Naive thymus-derived CD4-positive, alpha-beta T cell (primary cell): ENCODE data around the gene RELT. TPM values are rescaled to one million over a fixed set of nuclear protein-coding genes. Genes with fewer than 3 reads are reported as not detected.

Experiments
- ATAC-seq: fragments of 150-1000 bp; cut with Tn5 transposase; 2 replicates; pipeline ENCODE4 v1.10.0; 2021; ENCODE audit warnings: mild to moderate bottlenecking, moderate library complexity
- CTCF ChIA-PET: fragments of 350-600 bp; sonication (Branson Sonifier 250); formaldehyde crosslinking; loops from one replicate; lab custom pipeline; 2021; ENCODE audit warnings: antibody characterized with exemption; lab: Charles Lee
- POLR2A ChIA-PET: fragments of 350-600 bp; sonication (Branson Sonifier 250); formaldehyde crosslinking; loops from one replicate; lab custom pipeline; 2021; ENCODE audit warnings: antibody characterized with exemption, inconsistent platforms; lab: Charles Lee
- DNase-seq, 9 donors: peaks; one replicate each; pipeline versions ENCODE4 v3.0.0 to v3.0.0-alpha.2; 2020 to 2022; ENCODE audit warnings: mixed read lengths in 1 of 9
- H3K27ac ChIP-seq: one replicate; pipeline ENCODE4 v1.7.0; 2013; ENCODE audit warnings: mild to moderate bottlenecking, low read depth, low read length, moderate library complexity
- H3K27me3 ChIP-seq, 2 donors: one replicate each; pipeline ENCODE4 v1.7.0; 2013; ENCODE audit warnings: low read length in 2 of 2, mild to moderate bottlenecking in 2 of 2, moderate library complexity in 2 of 2; ENCODE audit not compliant: control insufficient read depth in 2 of 2, insufficient read depth in 2 of 2
- H3K36me3 ChIP-seq, 3 experiments: 1 replicate in 2 of 3; 2 replicates in 1 of 3; pipeline ENCODE4 v1.7.0; 2013; ENCODE audit warnings: low read length in 3 of 3, mild to moderate bottlenecking in 3 of 3, moderate library complexity in 1 of 3; ENCODE audit not compliant: insufficient read depth in 3 of 3, control insufficient read depth in 2 of 3
- H3K4me1 ChIP-seq, 2 donors: one replicate each; pipeline ENCODE4 v1.7.0; 2013; ENCODE audit warnings: low read length in 2 of 2, mild to moderate bottlenecking in 2 of 2, moderate library complexity in 1 of 2; ENCODE audit not compliant: control insufficient read depth in 2 of 2, insufficient read depth in 2 of 2
- H3K4me3 ChIP-seq: 2 replicates; pipeline ENCODE4 v1.7.0; 2013; ENCODE audit warnings: mild to moderate bottlenecking, low read length
- H3K9me3 ChIP-seq, 3 experiments: 1 replicate in 2 of 3; 2 replicates in 1 of 3; pipeline ENCODE4 v1.7.0; 2013; ENCODE audit warnings: low read length in 3 of 3; ENCODE audit not compliant: control insufficient read depth in 2 of 3
- H3K27ac Mint-ChIP-seq, 9 donors: one replicate each; pipeline ENCODE4 v1.8.0; 2020 to 2022; ENCODE audit warnings: mixed read lengths in 9 of 9, mild to moderate bottlenecking in 8 of 9, moderate library complexity in 5 of 9, inconsistent platforms in 2 of 9
- H3K27me3 Mint-ChIP-seq, 5 donors: one replicate each; pipeline ENCODE4 v1.8.0; 2021 to 2022; ENCODE audit warnings: mixed read lengths in 5 of 5, mild to moderate bottlenecking in 1 of 5
- H3K36me3 Mint-ChIP-seq, 5 donors: one replicate each; pipeline ENCODE4 v1.8.0; 2020 to 2022; ENCODE audit warnings: mixed read lengths in 5 of 5, mild to moderate bottlenecking in 3 of 5, inconsistent platforms in 1 of 5
- H3K4me1 Mint-ChIP-seq, 7 donors: one replicate each; pipeline ENCODE4 v1.8.0; 2020 to 2022; ENCODE audit warnings: mixed read lengths in 7 of 7, mild to moderate bottlenecking in 3 of 7, inconsistent platforms in 1 of 7
- H3K4me3 Mint-ChIP-seq, 10 donors: one replicate each; pipeline ENCODE4 v1.8.0; 2020 to 2022; ENCODE audit warnings: mild to moderate bottlenecking in 10 of 10, mixed read lengths in 10 of 10, moderate library complexity in 6 of 10, inconsistent platforms in 2 of 10
- H3K9me3 Mint-ChIP-seq, 11 donors: one replicate each; pipeline ENCODE4 v1.8.0; 2020 to 2022; ENCODE audit warnings: mixed read lengths in 11 of 11, mild to moderate bottlenecking in 4 of 11, inconsistent platforms in 1 of 11, moderate library complexity in 1 of 11
- intact Hi-C, 2 donors: fragments of 100-400 bp; cut with micrococcal nuclease; formaldehyde crosslinking; loops; one replicate each; pipeline ENCODE4 v1.15.1; 2023
- polyA plus RNA-seq, 2 donors: library from polyadenylated mRNA; unstranded; fragments of 300-500 nt; fragmentation: Illumina TruSeq; gene quantifications; one replicate each; pipeline ENCODE4 v1.2.3, GENCODE V29; 2021
- total RNA-seq, 6 experiments: library from RNA in 5 of 6; stranded (reverse) in 5 of 6; gene quantifications; 1 replicate in 5 of 6; 2 replicates in 1 of 6; pipeline ENCODE4 v1.2.3 and lab custom pipeline; 2021 to 2026

RELT gene
- total and polyA plus RNA-seq, 7 experiments from 2014 or later: 2.0 to 275 (median 12.0) TPM

DNA sequence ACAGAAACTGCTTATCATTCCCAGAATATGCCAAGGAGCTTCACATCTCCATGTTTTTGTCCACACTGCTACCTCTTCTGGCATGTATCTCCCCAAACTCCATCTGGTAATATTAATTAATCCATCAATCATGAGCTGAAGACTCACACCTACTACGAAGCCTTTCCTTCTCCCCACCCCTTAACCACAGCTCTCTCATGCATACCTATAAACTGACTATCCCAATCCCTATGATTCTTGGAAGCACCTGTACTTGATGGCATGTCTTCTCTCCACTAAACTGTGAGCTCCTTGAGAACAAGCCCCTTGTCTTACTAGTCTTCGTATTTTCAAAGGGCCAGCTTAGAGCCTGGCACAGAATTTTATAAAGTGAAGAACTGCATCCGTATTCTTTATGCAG lies 47.3 kb downstream of the RELT start:
- Mint-ChIP-seq H3K4me1 (peaks cover 0 to 11% (median 0%) of the 10 kb centered on the region in 7 donors), H3K9me3 (no peaks in the 10 kb centered on the region), H3K36me3 (peaks cover 0 to 25% (median 13%) of the 10 kb centered on the region in 5 donors), H3K27ac (peak overlapping the region in 2 of 9 donors; percentile 0), H3K4me3 (no peak overlapping the region), H3K27me3 (no peaks in the 10 kb centered on the region)
- intact Hi-C loops: no loop called here
- Histone ChIP-seq H3K36me3 (peaks cover 0 to 15% (median 0%) of the 10 kb centered on the region in 3 experiments), H3K27me3 (no peaks in the 10 kb centered on the region), H3K27ac (no peak overlapping the region), H3K4me3 (no peak overlapping the region), H3K9me3 (no peaks in the 10 kb centered on the region), H3K4me1 (no peaks in the 10 kb centered on the region)
- DNase-seq (no peak), ATAC-seq (no peak)
- POLR2A ChIA-PET: interaction anchor here (0.8 kb wide), 1 partner anchor 13 kb away, joined by 3 read pairs; no protein-coding TSS in a partner anchor
- CTCF ChIA-PET: interaction anchor here (0.5 to 0.7 kb wide), 3 partner anchors 10 to 589 kb away, joined by 3 read pairs; no protein-coding TSS in a partner anchor

GRCh38 chr11:73425108-73425507 lies 48.9 kb downstream of the RELT start:
- H3K4me1 ChIP-seq: no peaks in the 10 kb centered on the region
- Mint-ChIP-seq H3K4me1 (peaks cover 0 to 15% (median 0%) of the 10 kb centered on the region in 7 donors), H3K36me3 (peaks cover 4 to 20% (median 5%) of the 10 kb centered on the region in 5 donors), H3K9me3 (no peaks in the 10 kb centered on the region), H3K4me3 (no peak overlapping the region), H3K27ac (no peak overlapping the region), H3K27me3 (no peaks in the 10 kb centered on the region)
- ATAC-seq (peak; percentile 75), DNase-seq (no peak)
- H3K9me3 ChIP-seq: no peaks in the 10 kb centered on the region
- peaks cover 0 to 3% (median 0%) of the 10 kb centered on the region in 3 experiments for H3K36me3 ChIP-seq
- ChIA-PET POLR2A (no interaction called here), CTCF (interaction anchor here (0.9 kb wide), 1 partner anchor 74 kb away, joined by 3 read pairs; no protein-coding TSS in a partner anchor)
- no peak overlapping the region for H3K27ac ChIP-seq
- no peak overlapping the region for H3K4me3 ChIP-seq
- no peaks in the 10 kb centered on the region for H3K27me3 ChIP-seq
- intact Hi-C loops: no loop called here

DNA sequence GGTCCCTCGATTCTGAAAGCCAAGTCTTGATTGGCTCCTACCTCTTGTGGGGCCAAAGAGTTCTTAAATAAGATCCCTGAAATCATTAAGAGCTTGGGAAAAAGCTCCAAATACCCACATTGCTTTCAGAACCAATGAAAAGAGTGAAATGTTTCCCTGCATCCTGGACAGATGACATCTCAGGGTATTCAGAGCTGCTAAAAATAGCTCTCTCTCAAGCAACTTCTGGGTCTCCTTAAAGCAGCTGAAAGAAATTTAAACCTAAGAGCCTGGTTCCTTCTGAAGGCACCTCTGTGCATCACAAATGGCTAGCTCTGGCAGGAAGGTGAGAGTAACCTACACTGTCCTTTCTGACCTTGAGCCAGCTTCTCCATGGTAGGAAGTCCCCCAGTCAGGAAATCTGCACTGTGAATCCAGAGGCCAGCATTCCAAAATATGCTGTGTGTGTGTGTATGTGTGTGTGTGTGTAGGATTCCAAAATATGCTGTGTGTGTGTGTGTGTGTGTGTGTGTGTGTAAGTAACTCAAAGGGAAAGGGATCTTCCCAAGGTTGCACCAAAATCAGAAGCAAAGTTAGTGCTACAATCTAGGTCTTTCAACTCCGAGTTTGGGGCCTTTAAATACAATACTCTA lies 50.1 kb downstream of the RELT start:
- ATAC-seq (no peak), DNase-seq (no peak)
- Histone ChIP-seq H3K27me3 (no peaks in the 10 kb centered on the region), H3K4me1 (no peaks in the 10 kb centered on the region), H3K27ac (no peak overlapping the region), H3K36me3 (peaks cover 0 to 5% (median 0%) of the 10 kb centered on the region in 3 experiments), H3K9me3 (no peaks in the 10 kb centered on the region), H3K4me3 (no peak overlapping the region)
- Mint-ChIP-seq H3K36me3 (peaks cover 2 to 17% (median 5%) of the 10 kb centered on the region in 5 donors), H3K9me3 (no peaks in the 10 kb centered on the region), H3K27me3 (no peaks in the 10 kb centered on the region), H3K4me3 (no peak overlapping the region), H3K4me1 (peaks cover 0 to 15% (median 0%) of the 10 kb centered on the region in 7 donors), H3K27ac (no peak overlapping the region)
- intact Hi-C loops: no loop called here
- ChIA-PET CTCF (no interaction called here), POLR2A (no interaction called here)

GRCh38 chr11:73428227-73428626 lies 52.0 kb downstream of the RELT start:
- intact Hi-C loops: no loop called here
- H3K36me3 ChIP-seq: peaks cover 0 to 5% (median 0%) of the 10 kb centered on the region in 3 experiments
- peaks cover 0 to 15% (median 0%) of the 10 kb centered on the region in 7 donors for H3K4me1 Mint-ChIP-seq
- no peaks in the 10 kb centered on the region for H3K27me3 Mint-ChIP-seq
- no peak overlapping the region for H3K27ac ChIP-seq
- H3K36me3 Mint-ChIP-seq: peaks cover 4 to 17% (median 5%) of the 10 kb centered on the region in 5 donors
- CTCF ChIA-PET: no interaction called here
- DNase-seq (no peak), ATAC-seq (no peak)
- H3K9me3 Mint-ChIP-seq: no peaks in the 10 kb centered on the region
- no peaks in the 10 kb centered on the region for H3K27me3 ChIP-seq
- H3K4me1 ChIP-seq: no peaks in the 10 kb centered on the region
- no peak overlapping the region for H3K4me3 ChIP-seq
- H3K9me3 ChIP-seq: no peaks in the 10 kb centered on the region
- H3K27ac Mint-ChIP-seq: no peak overlapping the region
- H3K4me3 Mint-ChIP-seq: no peak overlapping the region
- POLR2A ChIA-PET: interaction anchor here (0.8 kb wide), 1 partner anchor 239 kb away, joined by 3 read pairs; no protein-coding TSS in a partner anchor

- no peak overlapping the region for H3K27ac ChIP-seq
- ATAC-seq (no peak), DNase-seq (no peak)
- Mint-ChIP-seq H3K4me3 (no peak overlapping the region), H3K9me3 (no peaks in the 10 kb centered on the region), H3K4me1 (peaks cover 0 to 11% (median 0%) of the 10 kb centered on the region in 7 donors), H3K27me3 (no peaks in the 10 kb centered on the region), H3K36me3 (peaks cover 4 to 17% (median 5%) of the 10 kb centered on the region in 5 donors), H3K27ac (no peak overlapping the region)
- ChIA-PET POLR2A (interaction anchor here (0.8 kb wide), 1 partner anchor 238 kb away, joined by 3 read pairs; no protein-coding TSS in a partner anchor), CTCF (interaction anchor here (0.7 kb wide), 1 partner anchor 743 kb away, joined by 3 read pairs; no protein-coding TSS in a partner anchor)
- intact Hi-C loops: no loop called here
- H3K27me3 ChIP-seq: no peaks in the 10 kb centered on the region
- no peak overlapping the region for H3K4me3 ChIP-seq
- peaks cover 0 to 5% (median 0%) of the 10 kb centered on the region in 3 experiments for H3K36me3 ChIP-seq
- H3K4me1 ChIP-seq: no peaks in the 10 kb centered on the region
- no peaks in the 10 kb centered on the region for H3K9me3 ChIP-seq
Measured at GRCh38 chr11:73428699-73429098, 52.5 kb downstream of the RELT start.

DNA sequence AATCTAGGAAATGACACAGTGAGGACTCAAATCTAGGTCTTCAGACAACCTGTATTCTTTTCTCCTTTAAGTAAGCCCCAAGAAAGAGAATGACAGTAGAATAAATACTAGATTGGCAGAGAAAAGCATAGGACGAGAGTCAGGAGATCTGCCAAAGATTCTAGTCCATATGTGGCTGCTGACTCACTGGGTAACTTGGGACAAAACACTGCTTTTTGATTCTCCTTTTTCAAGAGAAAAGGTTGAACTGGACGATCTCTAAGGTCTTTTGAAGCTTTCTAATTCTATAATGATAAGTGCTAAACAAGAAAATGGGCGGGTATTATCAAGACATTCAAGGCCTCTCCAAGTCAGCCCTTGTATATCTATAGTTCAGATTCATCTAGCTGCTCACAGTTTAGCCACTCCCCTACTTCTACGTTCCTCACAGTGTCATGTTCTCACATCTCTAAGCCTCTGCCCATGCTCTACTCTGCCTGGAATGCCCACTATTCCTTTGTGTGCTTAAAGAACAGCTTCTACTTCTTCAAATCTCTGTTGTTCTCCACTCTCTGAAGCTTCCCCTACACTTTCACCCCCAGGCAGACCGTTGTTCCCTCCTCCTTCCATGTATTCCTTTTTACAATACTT lies 53.0 kb downstream of the RELT start:
- H3K27ac Mint-ChIP-seq: no peak overlapping the region
- CTCF ChIA-PET: interaction anchor here (0.6 to 0.7 kb wide), 2 partner anchors 20 to 743 kb away, joined by 3 read pairs; no protein-coding TSS in a partner anchor
- POLR2A ChIA-PET: interaction anchor here (0.8 kb wide), 1 partner anchor 238 kb away, joined by 3 read pairs; no protein-coding TSS in a partner anchor

More for the DNA sequence above, 53.0 kb downstream of the RELT start:
- Histone ChIP-seq H3K27me3 (no peaks in the 10 kb centered on the region), H3K27ac (no peak overlapping the region), H3K4me1 (no peaks in the 10 kb centered on the region), H3K36me3 (peaks cover 0 to 5% (median 0%) of the 10 kb centered on the region in 3 experiments), H3K4me3 (no peak overlapping the region), H3K9me3 (no peaks in the 10 kb centered on the region)
- H3K4me3 Mint-ChIP-seq: no peak overlapping the region
- ATAC-seq (no peak), DNase-seq (no peak)
- H3K27me3 Mint-ChIP-seq: no peaks in the 10 kb centered on the region
- H3K36me3 Mint-ChIP-seq: peaks cover 4 to 17% (median 5%) of the 10 kb centered on the region in 5 donors
- intact Hi-C loops: no loop called here
- peaks cover 0 to 9% (median 0%) of the 10 kb centered on the region in 7 donors for H3K4me1 Mint-ChIP-seq
- no peaks in the 10 kb centered on the region for H3K9me3 Mint-ChIP-seq
